NCI-H1694 treated with DMSO at 0.1 percent for 48 hours (cell line): ENCODE results near the gene ABAT.
"Not testable (repeated sequence)": the region's sequence is repeated elsewhere in the genome, so short reads cannot be mapped to it uniquely, and the experiment has no call there.

Experiments used
- DNase-seq: peaks from one replicate; lab custom pipeline; 2025; lab: John Stamatoyannopoulos, UW

Gene ABAT

GRCh38 chr16:8682551-8683259 lies 8.3 kb downstream of the ABAT start:
- DNase-seq: no peak

GRCh38 chr16:8683640-8684039 lies 9.2 kb downstream of the ABAT start:
- DNase-seq: no peak

GRCh38 chr16:8685617-8686016 lies 11.2 kb downstream of the ABAT start:
- DNase-seq: no peak

GRCh38 chr16:8686031-8686621 lies 11.7 kb downstream of the ABAT start:
- no peak for DNase-seq

- DNase-seq: no peak
Observed at GRCh38 chr16:8686879-8687278, 12.5 kb downstream of the ABAT start.

GRCh38 chr16:8689686-8690085 lies 15.3 kb downstream of the ABAT start:
- no peak for DNase-seq

- no peak for DNase-seq
Observed at GRCh38 chr16:8691728-8692127, 17.3 kb downstream of the ABAT start.

- no peak for DNase-seq
Observed at GRCh38 chr16:8694795-8695728, 20.6 kb downstream of the ABAT start.

GRCh38 chr16:8696880-8697279 lies 22.5 kb downstream of the ABAT start:
- no peak for DNase-seq

- DNase-seq: no peak
Observed at GRCh38 chr16:8697965-8698364, 23.5 kb downstream of the ABAT start.

GRCh38 chr16:8703693-8704092 lies 29.3 kb downstream of the ABAT start:
- no peak for DNase-seq

- DNase-seq: no peak
Observed at GRCh38 chr16:8704098-8704497, 29.7 kb downstream of the ABAT start.

- not testable (repeated sequence) for DNase-seq
Observed at GRCh38 chr16:8705100-8705822, 30.8 kb downstream of the ABAT start.

- peak; percentile 44 for DNase-seq
Observed at GRCh38 chr16:8708536-8708935, 34.1 kb downstream of the ABAT start.

- no peak for DNase-seq
Observed at GRCh38 chr16:8712589-8713361, 38.4 kb downstream of the ABAT start.

- DNase-seq: no peak
Observed at GRCh38 chr16:8713635-8714172, 39.3 kb downstream of the ABAT start.

- peak; percentile 4 for DNase-seq
Observed at GRCh38 chr16:8714174-8714573, 39.8 kb downstream of the ABAT start.

GRCh38 chr16:8714807-8715206 lies 40.4 kb downstream of the ABAT start:
- DNase-seq: no peak

GRCh38 chr16:8716052-8716451 lies 41.6 kb downstream of the ABAT start:
- DNase-seq: no peak

GRCh38 chr16:8716592-8716991 lies 42.2 kb downstream of the ABAT start:
- DNase-seq: no peak

GRCh38 chr16:8717469-8717868 lies 43.1 kb downstream of the ABAT start:
- DNase-seq: no peak
